Vagina (tissue), 2 donors: ENCODE measurements around the gene PRDM16.

Experiments used
- CTCF ChIP-seq, 3 experiments: fragments of 450-650 bp in 2 of 3; fragments of 200-600 bp in 1 of 3; sonication (generic) in 1 of 3; IDR thresholded peaks; one replicate each; pipeline ENCODE4 v1.5.1; 2017 to 2019; ENCODE audit warnings: antibody characterized with exemption in 3 of 3, mild to moderate bottlenecking in 2 of 3, moderate library complexity in 2 of 3
- POLR2A ChIP-seq, 2 donors: fragments of 450-650 bp; IDR thresholded peaks; one replicate each; pipeline ENCODE4 v1.6.1; 2017; ENCODE audit warnings: antibody characterized with exemption in 2 of 2, mild to moderate bottlenecking in 2 of 2, moderate library complexity in 2 of 2
- POLR2AphosphoS5 ChIP-seq, 2 donors: sonication (generic); formaldehyde crosslinking; IDR thresholded peaks; one replicate each; pipeline ENCODE4 v1.9.0; 2017; ENCODE audit warnings: antibody characterized with exemption in 2 of 2, mild to moderate bottlenecking in 2 of 2, low read depth in 1 of 2; ENCODE audit not compliant: insufficient read depth in 1 of 2

- no peak for TF ChIP-seq CTCF (IDR thresholded peaks at IDR 0.05)
- no peak for TF ChIP-seq POLR2A (IDR thresholded peaks at IDR 0.05)
- no peak for TF ChIP-seq POLR2AphosphoS5 (IDR thresholded peaks at IDR 0.05; ENCODE audit: insufficient read depth in 1 of 2, low read depth in 1 of 2)
These were observed 182.9 kb downstream of the PRDM16 start for GRCh38 chr1:3251807-3252428.
